CD4-positive, alpha-beta T cell (primary cell): ENCODE results near the gene ZNF277. TPM values are rescaled to one million over a fixed set of nuclear protein-coding genes. Genes with fewer than 3 reads are reported as not detected.

Experiments used
- ATAC-seq: fragments of 200-7000 bp; cut with Tn5 transposase; one replicate; pipeline ENCODE4 v1.10.0; 2022; ENCODE audit warnings: mild to moderate bottlenecking; ENCODE audit not compliant: poor library complexity
- CTCF ChIA-PET: fragments of 350-600 bp; sonication (Branson Sonifier 250); formaldehyde crosslinking; loops from one replicate; lab custom pipeline; 2021; ENCODE audit warnings: antibody characterized with exemption, inconsistent platforms; lab: Charles Lee
- POLR2A ChIA-PET: fragments of 350-600 bp; sonication (Branson Sonifier 250); formaldehyde crosslinking; loops from one replicate; lab custom pipeline; 2021; ENCODE audit warnings: antibody characterized with exemption, inconsistent platforms; lab: Charles Lee
- DNase-seq, 14 experiments: peaks; one replicate each; pipeline ENCODE4 v3.0.0-alpha.2; 2013 to 2020; ENCODE audit warnings: mixed read lengths in 2 of 14
- H3K27ac ChIP-seq, 2 donors: one replicate each; pipeline versions ENCODE4 v1.5.1 to v1.7.0; 2013; ENCODE audit warnings: low read length in 2 of 2, low read depth in 1 of 2, mild to moderate bottlenecking in 1 of 2
- H3K27me3 ChIP-seq, 2 experiments: 1 replicate in 1 of 2; 2 replicates in 1 of 2; pipeline versions ENCODE4 v1.6.1 to v1.7.0; 2013; ENCODE audit warnings: low read length in 2 of 2, control low read depth in 1 of 2, mild to moderate bottlenecking in 1 of 2, moderate library complexity in 1 of 2; ENCODE audit not compliant: insufficient read depth in 2 of 2, control insufficient read depth in 1 of 2
- H3K36me3 ChIP-seq: one replicate; pipeline ENCODE4 v1.6.1; 2013; ENCODE audit warnings: low read length, control low read depth; ENCODE audit not compliant: insufficient read depth
- H3K4me1 ChIP-seq: one replicate; pipeline ENCODE4 v1.6.1; 2013; ENCODE audit warnings: low read length, control low read depth; ENCODE audit not compliant: insufficient read depth
- H3K4me3 ChIP-seq: one replicate; pipeline ENCODE4 v1.5.1; 2013; ENCODE audit warnings: mild to moderate bottlenecking, low read length, moderate library complexity
- H3K9me3 ChIP-seq, 2 experiments: 1 replicate in 1 of 2; 2 replicates in 1 of 2; pipeline versions ENCODE4 v1.6.1 to v1.7.0; 2013; ENCODE audit warnings: low read length in 2 of 2, mild to moderate bottlenecking in 2 of 2, control low read depth in 1 of 2, moderate library complexity in 1 of 2; ENCODE audit not compliant: control insufficient read depth in 1 of 2, insufficient read depth in 1 of 2
- H3K27ac Mint-ChIP-seq: one replicate; pipeline ENCODE4 v1.8.0; 2020; ENCODE audit warnings: mixed read lengths
- H3K27me3 Mint-ChIP-seq: one replicate; pipeline ENCODE4 v1.8.0; 2021; ENCODE audit warnings: mixed read lengths
- H3K36me3 Mint-ChIP-seq: one replicate; pipeline ENCODE4 v1.8.0; 2021; ENCODE audit warnings: low read depth, mixed read lengths
- H3K4me1 Mint-ChIP-seq: one replicate; pipeline ENCODE4 v1.8.0; 2021; ENCODE audit warnings: low read depth, mixed read lengths
- H3K4me3 Mint-ChIP-seq: one replicate; pipeline ENCODE4 v1.8.0; 2020; ENCODE audit warnings: mild to moderate bottlenecking, mixed read lengths
- H3K9me3 Mint-ChIP-seq: one replicate; pipeline ENCODE4 v1.8.0; 2020; ENCODE audit warnings: mixed read lengths
- intact Hi-C, 2 experiments: fragments of 100-400 bp; cut with DNase I in 1 of 2; cut with micrococcal nuclease in 1 of 2; formaldehyde crosslinking; loops; one replicate each; pipeline versions ENCODE4 v1.15.1 to v1.9.0; 2023 to 2025; cut with DNase I, micrococcal nuclease
- total RNA-seq, 174 experiments: library from RNA in 2 of 174; stranded (reverse) in 2 of 174; gene quantifications; one replicate each; pipeline ENCODE4 v1.2.3 and lab custom pipeline; 2021 to 2026
- TF ChIP-seq, protein P1 (sequence below): fragments of 200-600 bp; IDR thresholded peaks from one replicate; pipeline ENCODE4 v1.8.0; 2022; ENCODE audit warnings: antibody characterized with exemption, mild to moderate bottlenecking

ZNF277 gene
- total RNA-seq, 2 experiments from 2014 or later: 21.6 to 22.5 TPM

DNA sequence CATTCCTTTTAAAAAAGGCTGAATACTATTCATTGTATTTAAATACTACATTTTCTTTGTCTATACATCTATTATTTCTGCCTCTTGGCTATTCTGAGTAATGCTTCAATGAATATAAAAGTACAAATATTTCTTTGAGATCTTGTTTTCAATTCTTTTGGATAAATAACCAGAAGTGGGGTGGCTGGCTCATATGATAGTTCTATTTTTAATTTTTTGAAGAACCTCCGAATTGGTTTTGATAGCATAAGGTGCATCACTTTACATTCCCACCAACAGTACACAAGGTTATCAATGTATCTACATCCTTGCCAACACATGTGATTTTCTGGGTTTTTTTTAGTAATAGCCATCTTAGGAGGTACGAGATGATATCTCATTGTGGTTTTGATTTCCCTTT is 72.5 kb downstream of the ZNF277 start:
- no peak for DNase-seq
- intact Hi-C loops: no loop called here
- no peak for ATAC-seq
- Histone ChIP-seq H3K4me1 (no peaks in the 10 kb centered on the region), H3K4me3 (no peak overlapping the region), H3K27ac (no peak overlapping the region), H3K36me3 (no peaks in the 10 kb centered on the region), H3K9me3 (no peaks in the 10 kb centered on the region), H3K27me3 (no peaks in the 10 kb centered on the region)
- peaks cover 31% of the 10 kb centered on the region for H3K4me1 Mint-ChIP-seq
- ChIA-PET CTCF (no interaction called here), POLR2A (no interaction called here)
- TF ChIP-seq, protein P1, sequence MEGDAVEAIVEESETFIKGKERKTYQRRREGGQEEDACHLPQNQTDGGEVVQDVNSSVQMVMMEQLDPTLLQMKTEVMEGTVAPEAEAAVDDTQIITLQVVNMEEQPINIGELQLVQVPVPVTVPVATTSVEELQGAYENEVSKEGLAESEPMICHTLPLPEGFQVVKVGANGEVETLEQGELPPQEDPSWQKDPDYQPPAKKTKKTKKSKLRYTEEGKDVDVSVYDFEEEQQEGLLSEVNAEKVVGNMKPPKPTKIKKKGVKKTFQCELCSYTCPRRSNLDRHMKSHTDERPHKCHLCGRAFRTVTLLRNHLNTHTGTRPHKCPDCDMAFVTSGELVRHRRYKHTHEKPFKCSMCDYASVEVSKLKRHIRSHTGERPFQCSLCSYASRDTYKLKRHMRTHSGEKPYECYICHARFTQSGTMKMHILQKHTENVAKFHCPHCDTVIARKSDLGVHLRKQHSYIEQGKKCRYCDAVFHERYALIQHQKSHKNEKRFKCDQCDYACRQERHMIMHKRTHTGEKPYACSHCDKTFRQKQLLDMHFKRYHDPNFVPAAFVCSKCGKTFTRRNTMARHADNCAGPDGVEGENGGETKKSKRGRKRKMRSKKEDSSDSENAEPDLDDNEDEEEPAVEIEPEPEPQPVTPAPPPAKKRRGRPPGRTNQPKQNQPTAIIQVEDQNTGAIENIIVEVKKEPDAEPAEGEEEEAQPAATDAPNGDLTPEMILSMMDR: no peak
- no peaks in the 10 kb centered on the region for H3K9me3 Mint-ChIP-seq
- no peaks in the 10 kb centered on the region for H3K27me3 Mint-ChIP-seq
- no peak overlapping the region for H3K27ac Mint-ChIP-seq
- H3K36me3 Mint-ChIP-seq: no peaks in the 10 kb centered on the region
- H3K4me3 Mint-ChIP-seq: no peak overlapping the region

DNA sequence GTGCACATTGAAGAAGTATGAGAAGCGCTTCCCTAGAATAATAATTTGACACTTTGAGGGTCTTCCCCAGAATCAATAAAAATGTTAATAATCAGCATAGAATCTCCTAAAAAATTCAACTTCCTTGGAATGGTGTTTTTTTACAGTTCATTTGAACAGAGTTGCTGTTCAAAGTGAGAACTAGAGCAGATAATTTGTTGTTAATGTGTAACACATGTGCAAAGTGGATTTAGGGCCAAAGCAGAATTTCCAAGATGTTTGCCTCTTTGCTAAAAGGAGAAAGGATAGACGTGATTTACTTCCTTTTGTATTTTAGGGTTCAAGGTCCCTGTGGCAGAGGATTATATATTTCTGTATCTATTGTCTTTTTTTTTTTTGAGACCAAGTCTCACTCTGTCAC is 73.8 kb downstream of the ZNF277 start:
- Mint-ChIP-seq H3K36me3 (no peaks in the 10 kb centered on the region), H3K4me1 (peaks cover 31% of the 10 kb centered on the region), H3K27ac (no peak overlapping the region), H3K27me3 (no peaks in the 10 kb centered on the region), H3K9me3 (no peaks in the 10 kb centered on the region), H3K4me3 (no peak overlapping the region)
- no peaks in the 10 kb centered on the region for H3K36me3 ChIP-seq
- H3K4me1 ChIP-seq: no peaks in the 10 kb centered on the region
- no peaks in the 10 kb centered on the region for H3K27me3 ChIP-seq
- H3K9me3 ChIP-seq: no peaks in the 10 kb centered on the region
- intact Hi-C loops: no loop called here
- TF ChIP-seq, protein P1: no peak
- ChIA-PET POLR2A (no interaction called here), CTCF (no interaction called here)
- no peak overlapping the region for H3K27ac ChIP-seq
- ATAC-seq (no peak), DNase-seq (no peak)
- H3K4me3 ChIP-seq: no peak overlapping the region

DNA sequence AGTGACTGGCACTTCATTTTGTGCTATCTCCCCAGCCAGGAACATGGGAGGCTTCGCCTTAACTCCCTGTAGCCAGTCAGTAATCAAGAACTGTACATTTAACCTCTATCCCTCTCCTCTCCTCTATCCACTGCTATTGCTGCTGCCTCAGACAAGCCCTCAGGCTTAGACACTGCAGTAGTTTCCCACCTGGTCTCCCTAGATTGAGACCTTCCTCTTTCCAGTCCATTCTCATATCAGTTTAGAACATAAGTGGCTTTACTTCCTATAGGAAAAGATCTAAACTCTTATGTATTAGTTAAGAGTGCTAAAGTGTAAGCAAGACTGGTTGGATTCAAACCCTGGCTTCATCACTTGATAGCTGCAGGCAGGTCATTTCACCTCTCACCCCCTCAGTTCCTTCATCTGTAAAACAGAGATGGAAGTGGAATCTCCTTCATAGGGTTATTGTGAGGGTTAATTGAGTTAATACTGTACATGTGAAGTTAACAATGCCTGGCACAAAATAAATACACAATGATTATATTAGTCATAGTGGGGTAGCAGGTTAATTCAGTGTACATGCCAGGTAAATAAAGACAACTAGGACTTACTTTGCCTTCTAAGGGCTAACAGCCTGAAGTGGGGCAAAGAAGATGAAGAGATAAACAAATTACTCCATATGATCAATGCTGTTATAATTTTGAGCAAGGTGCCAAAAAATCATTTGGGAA is 76.1 kb downstream of the ZNF277 start:
- POLR2A ChIA-PET: no interaction called here
- H3K27me3 Mint-ChIP-seq: no peaks in the 10 kb centered on the region
- no peak overlapping the region for H3K4me3 Mint-ChIP-seq
- H3K27ac Mint-ChIP-seq: no peak overlapping the region
- H3K36me3 ChIP-seq: no peaks in the 10 kb centered on the region
- DNase-seq: no peak
- H3K9me3 Mint-ChIP-seq: no peaks in the 10 kb centered on the region
- H3K9me3 ChIP-seq: no peaks in the 10 kb centered on the region
- TF ChIP-seq, protein P1: no peak
- no peak overlapping the region for H3K4me3 ChIP-seq
- ATAC-seq: no peak
- CTCF ChIA-PET: no interaction called here
- no peaks in the 10 kb centered on the region for H3K4me1 ChIP-seq
- intact Hi-C loops: no loop called here
- H3K36me3 Mint-ChIP-seq: peaks cover 7% of the 10 kb centered on the region
- no peaks in the 10 kb centered on the region for H3K27me3 ChIP-seq
- no peak overlapping the region for H3K27ac ChIP-seq
- peaks cover 42% of the 10 kb centered on the region for H3K4me1 Mint-ChIP-seq
